ENCODE data around the gene SCPEP1.
"Not testable (repeated sequence)": the region's sequence is repeated elsewhere in the genome, so short reads cannot be mapped to it uniquely, and the experiment has no call there.

Gene SCPEP1

GRCh38 chr17:56977673-56978395 is at the start of gene SCPEP1:
TSS of gene SCPEP1 (plus strand) at chr17:56978131. CDS start at chr17:56978160, 29 bp downstream.
- DNase-seq = peak; percentile 73

GRCh38 chr17:56928586-56928985 is 49.3 kb upstream of the SCPEP1 start:
- DNase-seq = no peak

GRCh38 chr17:56929362-56929969 is 48.5 kb upstream of the SCPEP1 start:
- no peak for DNase-seq

- DNase-seq = no peak
Measured at GRCh38 chr17:56930739-56931337, 47.1 kb upstream of the SCPEP1 start.

GRCh38 chr17:56933151-56933745 is 44.7 kb upstream of the SCPEP1 start:
- DNase-seq = no peak

GRCh38 chr17:56933868-56934267 is 44.1 kb upstream of the SCPEP1 start:
- DNase-seq = no peak

- DNase-seq = no peak
Measured at GRCh38 chr17:56934280-56934679, 43.7 kb upstream of the SCPEP1 start.

GRCh38 chr17:56935461-56935860 is 42.5 kb upstream of the SCPEP1 start:
- no peak for DNase-seq

- DNase-seq = no peak
Measured at GRCh38 chr17:56936697-56937322, 41.1 kb upstream of the SCPEP1 start.

- no peak for DNase-seq
Measured at GRCh38 chr17:56937687-56938086, 40.2 kb upstream of the SCPEP1 start.

- DNase-seq = not testable (repeated sequence)
Measured at GRCh38 chr17:56938206-56938605, 39.7 kb upstream of the SCPEP1 start.

GRCh38 chr17:56939869-56940484 is 38.0 kb upstream of the SCPEP1 start:
- no peak for DNase-seq

GRCh38 chr17:56943505-56944125 is 34.3 kb upstream of the SCPEP1 start:
- no peak for DNase-seq

- DNase-seq = no peak
Measured at GRCh38 chr17:56945938-56946505, 31.9 kb upstream of the SCPEP1 start.

- DNase-seq = no peak
Measured at GRCh38 chr17:56947741-56948140, 30.2 kb upstream of the SCPEP1 start.

GRCh38 chr17:56948491-56948890 is 29.4 kb upstream of the SCPEP1 start:
- DNase-seq = no peak

GRCh38 chr17:56949595-56949994 is 28.3 kb upstream of the SCPEP1 start:
- no peak for DNase-seq

GRCh38 chr17:56956992-56957391 is 20.9 kb upstream of the SCPEP1 start:
- no peak for DNase-seq

- DNase-seq = peak; percentile 95
Measured at GRCh38 chr17:56960596-56961538, 17.1 kb upstream of the SCPEP1 start, which contains the start of gene COIL. TSS of gene COIL (minus strand) at chr17:56961050. CDS start at chr17:56961019, 31 bp downstream.

- DNase-seq = not testable (repeated sequence)
Measured at GRCh38 chr17:56965241-56965640, 12.7 kb upstream of the SCPEP1 start.

GRCh38 chr17:56965681-56966080 is 12.2 kb upstream of the SCPEP1 start:
- DNase-seq = not testable (repeated sequence)
